HepG2 (cell line): ENCODE measurements around the gene PPIG.

Experiments used
- HDAC2 ChIP-seq: sonication (generic); formaldehyde crosslinking; IDR thresholded peaks from 2 replicates; pipeline ENCODE4 v1.4.0; 2020; ENCODE audit warnings: missing genetic modification reagents
- HNRNPL ChIP-seq: fragments of 200-400 bp; formaldehyde crosslinking; IDR thresholded peaks from 2 replicates; pipeline ENCODE4 v1.6.1; 2017; ENCODE audit warnings: mild to moderate bottlenecking, low read depth, low read length
- KLF11 ChIP-seq: IDR thresholded peaks from 2 replicates; pipeline ENCODE4 v1.6.1; 2016; ENCODE audit warnings: missing compliant biosample characterization
- MIER3 ChIP-seq: IDR thresholded peaks from 2 replicates; pipeline ENCODE4 v1.6.1; 2016; ENCODE audit warnings: missing compliant biosample characterization, borderline replicate concordance
- MTA3 ChIP-seq: sonication (generic); formaldehyde crosslinking; IDR thresholded peaks from 2 replicates; pipeline ENCODE4 v1.4.0; 2020; ENCODE audit warnings: missing genetic modification reagents
- NCOA2 ChIP-seq: sonication (generic); formaldehyde crosslinking; IDR thresholded peaks from 2 replicates; pipeline ENCODE4 v1.8.0; 2022; ENCODE audit warnings: inconsistent platforms
- POLR2A ChIP-seq, 2 experiments: IDR thresholded peaks; 2 replicates each; pipeline ENCODE4 v1.6.1; 2011; ENCODE audit warnings: low read depth in 2 of 2, low read length in 2 of 2, mild to moderate bottlenecking in 1 of 2, moderate library complexity in 1 of 2; ENCODE audit not compliant: insufficient read depth in 1 of 2
- YY1 ChIP-seq: IDR thresholded peaks from 2 replicates; pipeline ENCODE4 v1.6.1; 2011; ENCODE audit warnings: low read length, low read depth, moderate library complexity, mild to moderate bottlenecking; ENCODE audit not compliant: insufficient read depth, insufficient replicate concordance
- ZKSCAN5 ChIP-seq: sonication (generic); formaldehyde crosslinking; IDR thresholded peaks from 2 replicates; pipeline ENCODE4 v1.5.1; 2020; ENCODE audit warnings: mild to moderate bottlenecking, missing genetic modification reagents
- ZNF138 ChIP-seq: sonication (generic); formaldehyde crosslinking; IDR thresholded peaks from 2 replicates; pipeline ENCODE4 v1.5.0; 2020; ENCODE audit warnings: mild to moderate bottlenecking, low read depth, missing genetic modification reagents
- ZNF567 ChIP-seq: sonication (generic); formaldehyde crosslinking; IDR thresholded peaks from 2 replicates; pipeline ENCODE4 v1.8.1; 2023; ENCODE audit warnings: mild to moderate bottlenecking, missing genetic modification reagents, borderline replicate concordance
- TF ChIP-seq, protein P1 (sequence below): sonication (generic); formaldehyde crosslinking; IDR thresholded peaks from 2 replicates; pipeline ENCODE4 v1.4.0; 2020; ENCODE audit warnings: missing genetic modification reagents
- TF ChIP-seq, protein P2 (sequence below): fragments of 450-650 bp; IDR thresholded peaks from 2 replicates; pipeline ENCODE4 v1.6.1; 2017; ENCODE audit warnings: mild to moderate bottlenecking
- TF ChIP-seq, protein P3 (sequence below): sonication (generic); formaldehyde crosslinking; conservative IDR thresholded peaks from 2 replicates; pipeline ENCODE4 v1.4.0; 2020; ENCODE audit warnings: missing genetic modification reagents

DNA sequence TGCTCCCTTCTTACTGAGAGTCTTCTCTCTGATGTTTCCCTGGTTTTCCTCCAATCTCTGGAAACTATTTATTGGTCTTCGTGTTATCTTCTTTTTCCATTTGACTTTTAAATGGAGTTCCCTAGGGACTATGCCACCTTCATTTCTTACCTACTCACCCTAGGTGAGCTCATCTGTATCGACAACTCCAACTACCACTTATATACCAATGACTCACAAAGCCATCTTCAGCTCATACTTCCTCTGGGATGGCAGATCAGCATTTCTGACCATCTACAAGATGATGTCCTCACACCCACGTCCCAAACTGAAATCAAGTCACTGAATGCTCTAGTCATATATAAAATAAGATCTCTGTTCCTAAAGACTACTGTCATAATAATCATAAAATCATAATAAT lies 69.5 kb downstream of the PPIG start:
- TF ChIP-seq NCOA2 (CRISPR knock-in tag) (no peak), HNRNPL (no peak), ZKSCAN5 (CRISPR knock-in tag) (no peak), ZNF567 (no peak), KLF11 (CRISPR knock-in tag) (no peak), MTA3 (no peak), HDAC2 (CRISPR knock-in tag) (no peak), YY1 (no peak), POLR2A (IDR thresholded peaks at IDR 0.05; ENCODE audit: insufficient read depth in 1 of 2, low read depth in 2 of 2, low read length in 2 of 2) (no peak), ZNF138 (no peak), MIER3 (CRISPR knock-in tag) (no peak)
- TF ChIP-seq, protein P1, sequence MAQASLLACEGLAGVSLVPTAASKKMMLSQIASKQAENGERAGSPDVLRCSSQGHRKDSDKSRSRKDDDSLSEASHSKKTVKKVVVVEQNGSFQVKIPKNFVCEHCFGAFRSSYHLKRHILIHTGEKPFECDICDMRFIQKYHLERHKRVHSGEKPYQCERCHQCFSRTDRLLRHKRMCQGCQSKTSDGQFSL (CRISPR knock-in tag): no peak
- TF ChIP-seq, protein P2, sequence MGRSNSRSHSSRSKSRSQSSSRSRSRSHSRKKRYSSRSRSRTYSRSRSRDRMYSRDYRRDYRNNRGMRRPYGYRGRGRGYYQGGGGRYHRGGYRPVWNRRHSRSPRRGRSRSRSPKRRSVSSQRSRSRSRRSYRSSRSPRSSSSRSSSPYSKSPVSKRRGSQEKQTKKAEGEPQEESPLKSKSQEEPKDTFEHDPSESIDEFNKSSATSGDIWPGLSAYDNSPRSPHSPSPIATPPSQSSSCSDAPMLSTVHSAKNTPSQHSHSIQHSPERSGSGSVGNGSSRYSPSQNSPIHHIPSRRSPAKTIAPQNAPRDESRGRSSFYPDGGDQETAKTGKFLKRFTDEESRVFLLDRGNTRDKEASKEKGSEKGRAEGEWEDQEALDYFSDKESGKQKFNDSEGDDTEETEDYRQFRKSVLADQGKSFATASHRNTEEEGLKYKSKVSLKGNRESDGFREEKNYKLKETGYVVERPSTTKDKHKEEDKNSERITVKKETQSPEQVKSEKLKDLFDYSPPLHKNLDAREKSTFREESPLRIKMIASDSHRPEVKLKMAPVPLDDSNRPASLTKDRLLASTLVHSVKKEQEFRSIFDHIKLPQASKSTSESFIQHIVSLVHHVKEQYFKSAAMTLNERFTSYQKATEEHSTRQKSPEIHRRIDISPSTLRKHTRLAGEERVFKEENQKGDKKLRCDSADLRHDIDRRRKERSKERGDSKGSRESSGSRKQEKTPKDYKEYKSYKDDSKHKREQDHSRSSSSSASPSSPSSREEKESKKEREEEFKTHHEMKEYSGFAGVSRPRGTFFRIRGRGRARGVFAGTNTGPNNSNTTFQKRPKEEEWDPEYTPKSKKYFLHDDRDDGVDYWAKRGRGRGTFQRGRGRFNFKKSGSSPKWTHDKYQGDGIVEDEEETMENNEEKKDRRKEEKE: no peak
- TF ChIP-seq, protein P3, sequence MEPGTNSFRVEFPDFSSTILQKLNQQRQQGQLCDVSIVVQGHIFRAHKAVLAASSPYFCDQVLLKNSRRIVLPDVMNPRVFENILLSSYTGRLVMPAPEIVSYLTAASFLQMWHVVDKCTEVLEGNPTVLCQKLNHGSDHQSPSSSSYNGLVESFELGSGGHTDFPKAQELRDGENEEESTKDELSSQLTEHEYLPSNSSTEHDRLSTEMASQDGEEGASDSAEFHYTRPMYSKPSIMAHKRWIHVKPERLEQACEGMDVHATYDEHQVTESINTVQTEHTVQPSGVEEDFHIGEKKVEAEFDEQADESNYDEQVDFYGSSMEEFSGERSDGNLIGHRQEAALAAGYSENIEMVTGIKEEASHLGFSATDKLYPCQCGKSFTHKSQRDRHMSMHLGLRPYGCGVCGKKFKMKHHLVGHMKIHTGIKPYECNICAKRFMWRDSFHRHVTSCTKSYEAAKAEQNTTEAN (CRISPR knock-in tag): no peak
